GM12801 (cell line): ENCODE results near the gene PEDS1.
A peak's percentile ranks its signal among the peaks of the same experiment; 100 is the strongest.

Experiments
- CTCF ChIP-seq: IDR thresholded peaks from one replicate; pipeline ENCODE4 v1.5.1; 2011; ENCODE audit warnings: control low read depth; ENCODE audit not compliant: insufficient read length; ENCODE audit errors: extremely low read depth

The PEDS1 gene

DNA sequence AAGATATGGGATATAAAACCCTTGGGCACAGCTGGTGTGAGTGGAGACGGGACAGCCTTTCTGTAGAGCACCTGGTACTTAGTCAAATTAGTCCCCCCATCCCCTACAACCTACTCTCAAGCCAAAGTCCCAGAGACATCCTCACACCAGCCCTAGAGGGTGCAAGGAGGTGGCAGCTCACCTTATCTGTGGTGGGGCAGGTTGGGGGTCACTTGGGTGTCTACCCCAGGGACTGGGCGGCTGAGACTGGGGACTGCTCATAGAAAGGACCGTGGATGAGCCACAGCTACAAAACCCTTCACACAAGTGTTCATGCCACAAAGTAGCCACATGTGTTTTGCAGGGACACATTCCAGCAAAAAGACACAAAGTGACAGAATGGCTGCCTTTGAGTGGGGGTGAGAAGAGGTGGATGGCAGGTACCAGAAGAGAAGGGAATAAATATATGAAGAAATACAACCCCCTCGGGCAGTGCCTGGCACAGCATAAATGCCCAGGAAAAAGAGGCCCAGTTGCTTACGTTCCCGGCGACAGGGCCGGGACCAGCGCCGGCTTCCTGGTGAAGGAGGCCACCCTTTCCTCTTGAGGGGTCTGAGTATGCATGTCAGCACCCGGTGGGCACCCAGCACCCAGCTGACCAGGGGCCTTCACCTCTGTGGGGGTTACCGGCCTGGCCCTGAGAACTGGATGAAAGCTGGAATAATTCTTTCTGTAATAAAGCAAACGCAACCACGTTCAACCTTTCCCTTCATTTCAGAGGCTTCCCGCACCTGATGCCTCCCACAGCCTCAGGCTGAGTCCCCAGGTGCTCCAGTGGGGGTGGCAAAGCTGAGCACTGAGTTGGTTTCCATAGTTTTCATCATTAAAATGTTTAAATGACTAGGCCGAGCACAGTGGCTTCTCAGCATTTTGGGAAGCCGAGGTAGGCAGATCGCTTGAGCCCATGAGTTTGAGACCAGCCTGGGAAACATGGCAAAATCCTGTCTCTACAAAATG, 22.7 kb upstream of the PEDS1 start:
- no peak for TF ChIP-seq CTCF

DNA sequence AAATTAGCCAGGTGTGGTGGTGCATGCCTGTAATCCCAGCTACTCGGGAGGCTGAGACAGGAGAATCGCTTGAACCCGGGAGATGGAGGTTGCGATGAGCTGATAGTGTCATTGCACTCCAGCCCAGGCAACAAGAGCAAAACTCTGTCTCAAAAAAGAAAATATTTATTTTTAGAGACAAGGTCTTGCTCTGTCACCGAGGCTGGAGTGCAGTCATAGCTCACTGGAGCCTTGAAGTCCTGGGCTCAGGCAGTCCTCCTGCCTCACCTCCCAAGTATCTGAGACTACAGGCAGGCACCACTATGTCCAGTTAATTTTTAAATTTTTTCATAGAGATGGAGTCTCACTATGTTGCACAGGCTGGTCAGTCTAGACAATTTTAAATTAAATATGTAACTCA, 20.9 kb upstream of the PEDS1 start:
- TF ChIP-seq CTCF, result no peak

- no peak for TF ChIP-seq CTCF
Observed at GRCh38 chr20:50172347-50173013, 19.0 kb upstream of the PEDS1 start.

DNA sequence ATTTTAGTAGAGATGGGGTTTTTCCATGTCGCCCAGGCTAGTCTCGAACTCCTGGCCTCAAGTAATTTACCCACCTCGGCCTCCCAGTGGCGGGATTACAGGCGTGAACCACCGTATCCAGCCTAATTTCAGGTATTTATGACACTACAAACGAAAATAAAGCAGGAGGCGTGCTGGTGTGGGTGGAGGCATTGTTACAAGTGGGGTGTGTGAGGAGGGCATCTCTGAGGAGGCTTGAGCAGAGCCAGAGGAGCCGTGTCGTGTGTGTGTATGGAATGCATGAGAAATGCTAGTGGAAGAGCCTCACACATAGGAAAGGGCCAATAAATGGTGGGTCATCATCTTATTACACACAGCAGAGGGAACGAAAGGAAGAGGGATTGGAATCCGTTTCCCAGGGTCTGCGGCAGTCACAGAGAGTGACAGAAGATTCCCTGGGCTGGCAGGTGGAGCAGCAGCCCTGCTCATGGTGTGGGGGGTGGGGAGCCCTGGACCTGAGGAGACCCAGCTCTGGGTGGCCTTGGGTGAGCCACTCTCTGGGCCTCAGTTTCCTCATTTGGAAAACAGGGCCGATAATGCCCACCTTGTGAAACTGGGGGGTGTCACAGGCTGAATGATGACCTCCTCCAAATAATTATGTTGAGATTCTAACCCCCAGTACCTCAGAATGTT, 17.2 kb upstream of the PEDS1 start:
- no peak for TF ChIP-seq CTCF

DNA sequence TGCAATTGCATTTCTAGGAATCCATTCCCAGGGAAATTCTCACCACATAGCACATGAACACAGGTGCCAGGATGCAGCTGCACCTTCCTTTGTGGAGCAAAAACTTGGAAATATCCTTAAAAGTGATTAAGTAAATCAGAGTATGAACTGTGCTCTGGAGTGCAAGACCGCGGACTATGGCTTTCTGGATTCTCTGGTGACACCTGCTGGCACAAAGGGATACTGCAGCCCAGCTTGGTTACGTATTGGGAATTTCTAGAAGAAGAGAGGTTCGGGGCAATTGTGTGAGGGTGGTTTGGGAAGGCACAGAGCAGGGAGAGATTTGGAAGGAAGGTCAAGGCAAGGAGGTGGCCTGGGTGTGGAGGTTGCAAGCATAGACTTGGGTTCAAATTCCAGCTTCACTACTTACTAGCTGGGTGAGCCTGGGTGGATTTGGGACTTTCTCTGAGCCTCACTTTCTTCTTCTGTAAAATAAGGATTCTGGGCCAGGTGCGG, 15.9 kb upstream of the PEDS1 start:
- peak; percentile 76 for TF ChIP-seq CTCF

DNA sequence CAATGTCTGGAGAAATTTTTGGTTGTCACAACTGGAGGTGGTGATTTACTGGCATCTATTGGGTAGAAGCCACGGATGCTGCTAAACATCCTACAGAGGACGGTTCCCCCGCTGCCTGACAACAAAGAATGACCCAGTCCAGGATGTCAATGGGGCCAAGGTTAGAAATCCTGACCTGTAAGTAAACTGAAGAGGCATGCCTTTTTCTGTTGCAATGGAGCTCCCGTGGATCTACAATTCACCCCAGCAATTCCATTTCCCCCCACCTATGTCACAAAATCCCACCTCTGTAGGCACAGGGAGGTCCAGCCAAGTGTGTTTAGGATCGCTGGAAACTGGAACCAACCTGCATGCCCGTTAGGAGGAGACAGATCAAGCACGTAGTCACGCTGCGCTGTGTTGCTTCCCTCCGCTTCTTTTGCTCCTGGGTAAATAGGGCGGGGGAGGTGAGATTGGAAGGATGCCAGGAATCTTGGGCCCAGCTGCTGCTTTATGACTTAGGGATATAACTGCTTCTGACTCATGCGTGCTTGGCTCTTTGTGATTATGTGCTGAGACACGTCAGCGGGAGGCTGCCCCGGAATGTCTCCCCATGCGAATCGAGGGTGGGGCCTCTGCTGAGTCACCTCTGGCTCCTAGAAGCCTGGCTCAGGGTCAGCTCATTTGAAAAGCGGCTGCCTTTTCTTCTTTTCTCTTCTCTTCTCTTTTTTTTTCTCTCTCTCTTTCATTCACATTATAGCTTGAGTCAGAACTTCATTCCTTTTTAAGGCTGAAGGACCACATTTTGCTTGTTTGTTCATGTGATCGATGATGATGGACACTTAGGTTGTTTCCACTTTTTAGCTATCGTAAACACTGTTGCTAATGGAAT, 12.4 kb upstream of the PEDS1 start:
- TF ChIP-seq CTCF, result no peak
